GM12878 (cell line): Measurements from ENCODE around the gene PKLR. TPM values are rescaled to one million over a fixed set of nuclear protein-coding genes. Genes with fewer than 3 reads are reported as not detected.

Source experiments
- ASH2L ChIP-seq: fragments of 300-600, 200-600 bp; sonication (generic); IDR thresholded peaks from 2 replicates; pipeline ENCODE4 v1.6.1; 2017; ENCODE audit warnings: low read depth, mild to moderate bottlenecking, borderline replicate concordance
- BMI1 ChIP-seq: fragments of 450-650 bp; IDR thresholded peaks from 2 replicates; pipeline ENCODE4 v1.6.1; 2016; ENCODE audit warnings: mild to moderate bottlenecking, moderate library complexity, borderline replicate concordance
- CHD1 ChIP-seq: IDR thresholded peaks from 2 replicates; pipeline ENCODE4 v1.6.1; 2012; ENCODE audit warnings: low read depth, low read length, improper control_type of control experiment
- CHD2 ChIP-seq: IDR thresholded peaks from 2 replicates; pipeline ENCODE4 v1.6.1; 2011; ENCODE audit warnings: low read depth, low read length, improper control_type of control experiment, borderline replicate concordance
- HCFC1 ChIP-seq: fragments of 150-350 bp; IDR thresholded peaks from 2 replicates; pipeline ENCODE4 v1.6.1; 2014; ENCODE audit warnings: low read length
- JUND ChIP-seq: IDR thresholded peaks from 2 replicates; pipeline ENCODE4 v1.6.1; 2012; ENCODE audit warnings: low read depth, mild to moderate bottlenecking, low read length, improper control_type of control experiment, moderate library complexity
- RB1 ChIP-seq: fragments of 450-650 bp; formaldehyde crosslinking; IDR thresholded peaks from 2 replicates; pipeline ENCODE4 v1.6.1; 2017; ENCODE audit warnings: mild to moderate bottlenecking, borderline replicate concordance
- SPI1 ChIP-seq: IDR thresholded peaks from 2 replicates; pipeline ENCODE4 v1.6.1; 2011; ENCODE audit warnings: low read depth, mild to moderate bottlenecking, low read length, moderate library complexity, borderline replicate concordance; ENCODE audit not compliant: insufficient read depth
- polyA plus RNA-seq, 11 experiments: library from polyadenylated mRNA; depleted of rRNA in 4 of 11; unstranded in 6 of 11; stranded (reverse) in 5 of 11; fragments of >200 nt; fragmentation: Nextera tagmentation in 4 of 11; fragmentation: Illumina TruSeq in 1 of 11; extraction: Ambion mirVana in 4 of 11; extraction: Trizol in 1 of 11; gene quantifications; 1 replicate in 1 of 11; 2 replicates in 10 of 11; pipeline versions ENCODE4 v1.2.1 to v1.2.3, GENCODE V29; 2011 to 2016; ENCODE audit warnings: inconsistent platforms in 2 of 11, missing spikeins in 2 of 11, low read depth in 1 of 11
- total RNA-seq, 4 experiments: library from RNA; depleted of rRNA in 3 of 4; stranded (reverse); fragments of >200 nt in 3 of 4; fragmentation: Illumina TruSeq in 1 of 4; extraction: Trizol in 1 of 4; gene quantifications; 2 replicates each; pipeline versions ENCODE4 v1.2.1 to v1.2.3, GENCODE V29; 2013 to 2021
- TF ChIP-seq, protein P1 (sequence below): IDR thresholded peaks from 2 replicates; pipeline ENCODE4 v1.6.1; 2012; ENCODE audit warnings: low read depth, low read length, improper control_type of control experiment
- TF ChIP-seq, protein P2 (sequence below): fragments of 450-650 bp; IDR thresholded peaks from 2 replicates; pipeline ENCODE4 v1.6.1; 2017; ENCODE audit warnings: mild to moderate bottlenecking, moderate library complexity
- TF ChIP-seq, protein P3 (sequence below): fragments of 450-650 bp; IDR thresholded peaks from 2 replicates; pipeline ENCODE4 v1.6.1; 2017; ENCODE audit warnings: low read depth, mild to moderate bottlenecking, moderate library complexity
- TF ChIP-seq, protein P4 (sequence below): fragments of 450-650 bp; conservative IDR thresholded peaks from 2 replicates; pipeline ENCODE4 v1.6.1; 2017; ENCODE audit warnings: mild to moderate bottlenecking, moderate library complexity
- TF ChIP-seq, protein P5 (sequence below): IDR thresholded peaks from 2 replicates; pipeline ENCODE4 v1.6.1; 2011; ENCODE audit warnings: borderline replicate concordance, low read depth, mild to moderate bottlenecking, moderate library complexity, mixed read lengths, low read length; ENCODE audit not compliant: insufficient read depth; ENCODE audit errors: extremely low read length
- TF ChIP-seq, protein P6 (sequence below): fragments of 450-650 bp; formaldehyde crosslinking; IDR thresholded peaks from 2 replicates; pipeline ENCODE4 v1.4.0; 2022; ENCODE audit warnings: mild to moderate bottlenecking, moderate library complexity

The PKLR gene
- total and polyA plus RNA-seq, 10 of the 15 experiments (the other 5 are each of a cell fraction or from before 2014, with no cell fraction given) = 0.04 to 0.15 (median 0.08) TPM; not detected in 7

DNA sequence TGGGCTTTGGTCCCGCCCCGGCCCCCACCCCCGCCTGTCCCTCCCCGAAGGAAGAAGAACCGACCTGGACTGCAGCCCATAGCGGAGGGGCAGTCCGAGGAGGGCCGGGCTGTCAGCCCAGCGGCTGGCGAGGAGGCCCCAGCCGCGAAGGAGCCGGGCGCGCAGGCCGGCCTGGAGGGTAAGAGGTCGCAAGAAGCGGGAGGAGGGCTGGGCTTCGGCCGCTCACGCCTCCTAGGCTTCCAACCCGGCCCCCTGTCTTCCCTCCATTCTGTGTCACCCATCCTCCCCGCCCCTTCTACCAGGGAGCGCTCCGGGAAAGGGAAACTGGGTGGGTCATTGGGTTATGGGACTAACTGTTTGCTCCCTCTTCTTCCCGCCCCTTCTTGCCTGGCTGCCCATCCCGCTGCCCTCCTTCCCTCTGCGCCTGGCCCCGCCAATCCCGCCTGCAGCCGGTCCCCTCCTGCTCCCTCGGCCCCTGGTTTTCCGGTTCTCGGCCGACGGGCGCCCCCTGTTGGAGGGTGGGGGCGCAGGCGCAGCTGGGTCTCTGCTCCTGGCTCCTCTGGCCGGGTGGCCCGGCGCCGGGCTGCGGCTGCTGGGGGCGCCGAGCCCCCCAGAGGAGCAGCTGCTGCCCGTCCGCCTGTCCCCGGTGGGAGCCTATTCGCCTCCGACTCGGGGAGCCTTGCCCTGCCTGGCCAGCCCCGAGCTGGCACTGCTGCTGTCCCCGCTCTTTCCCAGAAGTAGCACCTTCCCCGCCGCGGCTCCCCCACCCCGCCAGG is 21.9 kb upstream of the PKLR start (continued):
- TF ChIP-seq, protein P1, sequence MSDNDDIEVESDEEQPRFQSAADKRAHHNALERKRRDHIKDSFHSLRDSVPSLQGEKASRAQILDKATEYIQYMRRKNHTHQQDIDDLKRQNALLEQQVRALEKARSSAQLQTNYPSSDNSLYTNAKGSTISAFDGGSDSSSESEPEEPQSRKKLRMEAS = 0 out of 2 replicates have a peak, but pooled peaks have one; percentile 44
- TF ChIP-seq SPI1 (no peak), RB1 (peak; percentile 83; the same call in 1 of the 2 replicates), ASH2L (no peak), JUND (no peak), BMI1 (no peak), CHD2 (0 out of 2 replicates have a peak, but pooled peaks have one; percentile 26), CHD1 (no peak), HCFC1 (no peak)
- TF ChIP-seq, protein P2, sequence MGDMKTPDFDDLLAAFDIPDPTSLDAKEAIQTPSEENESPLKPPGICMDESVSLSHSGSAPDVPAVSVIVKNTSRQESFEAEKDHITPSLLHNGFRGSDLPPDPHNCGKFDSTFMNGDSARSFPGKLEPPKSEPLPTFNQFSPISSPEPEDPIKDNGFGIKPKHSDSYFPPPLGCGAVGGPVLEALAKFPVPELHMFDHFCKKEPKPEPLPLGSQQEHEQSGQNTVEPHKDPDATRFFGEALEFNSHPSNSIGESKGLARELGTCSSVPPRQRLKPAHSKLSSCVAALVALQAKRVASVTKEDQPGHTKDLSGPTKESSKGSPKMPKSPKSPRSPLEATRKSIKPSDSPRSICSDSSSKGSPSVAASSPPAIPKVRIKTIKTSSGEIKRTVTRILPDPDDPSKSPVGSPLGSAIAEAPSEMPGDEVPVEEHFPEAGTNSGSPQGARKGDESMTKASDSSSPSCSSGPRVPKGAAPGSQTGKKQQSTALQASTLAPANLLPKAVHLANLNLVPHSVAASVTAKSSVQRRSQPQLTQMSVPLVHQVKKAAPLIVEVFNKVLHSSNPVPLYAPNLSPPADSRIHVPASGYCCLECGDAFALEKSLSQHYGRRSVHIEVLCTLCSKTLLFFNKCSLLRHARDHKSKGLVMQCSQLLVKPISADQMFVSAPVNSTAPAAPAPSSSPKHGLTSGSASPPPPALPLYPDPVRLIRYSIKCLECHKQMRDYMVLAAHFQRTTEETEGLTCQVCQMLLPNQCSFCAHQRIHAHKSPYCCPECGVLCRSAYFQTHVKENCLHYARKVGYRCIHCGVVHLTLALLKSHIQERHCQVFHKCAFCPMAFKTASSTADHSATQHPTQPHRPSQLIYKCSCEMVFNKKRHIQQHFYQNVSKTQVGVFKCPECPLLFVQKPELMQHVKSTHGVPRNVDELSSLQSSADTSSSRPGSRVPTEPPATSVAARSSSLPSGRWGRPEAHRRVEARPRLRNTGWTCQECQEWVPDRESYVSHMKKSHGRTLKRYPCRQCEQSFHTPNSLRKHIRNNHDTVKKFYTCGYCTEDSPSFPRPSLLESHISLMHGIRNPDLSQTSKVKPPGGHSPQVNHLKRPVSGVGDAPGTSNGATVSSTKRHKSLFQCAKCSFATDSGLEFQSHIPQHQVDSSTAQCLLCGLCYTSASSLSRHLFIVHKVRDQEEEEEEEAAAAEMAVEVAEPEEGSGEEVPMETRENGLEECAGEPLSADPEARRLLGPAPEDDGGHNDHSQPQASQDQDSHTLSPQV = no peak
- TF ChIP-seq, protein P3, sequence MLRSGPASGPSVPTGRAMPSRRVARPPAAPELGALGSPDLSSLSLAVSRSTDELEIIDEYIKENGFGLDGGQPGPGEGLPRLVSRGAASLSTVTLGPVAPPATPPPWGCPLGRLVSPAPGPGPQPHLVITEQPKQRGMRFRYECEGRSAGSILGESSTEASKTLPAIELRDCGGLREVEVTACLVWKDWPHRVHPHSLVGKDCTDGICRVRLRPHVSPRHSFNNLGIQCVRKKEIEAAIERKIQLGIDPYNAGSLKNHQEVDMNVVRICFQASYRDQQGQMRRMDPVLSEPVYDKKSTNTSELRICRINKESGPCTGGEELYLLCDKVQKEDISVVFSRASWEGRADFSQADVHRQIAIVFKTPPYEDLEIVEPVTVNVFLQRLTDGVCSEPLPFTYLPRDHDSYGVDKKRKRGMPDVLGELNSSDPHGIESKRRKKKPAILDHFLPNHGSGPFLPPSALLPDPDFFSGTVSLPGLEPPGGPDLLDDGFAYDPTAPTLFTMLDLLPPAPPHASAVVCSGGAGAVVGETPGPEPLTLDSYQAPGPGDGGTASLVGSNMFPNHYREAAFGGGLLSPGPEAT = peak; percentile 28; the same call in 1 of the 2 replicates
- TF ChIP-seq, protein P4, sequence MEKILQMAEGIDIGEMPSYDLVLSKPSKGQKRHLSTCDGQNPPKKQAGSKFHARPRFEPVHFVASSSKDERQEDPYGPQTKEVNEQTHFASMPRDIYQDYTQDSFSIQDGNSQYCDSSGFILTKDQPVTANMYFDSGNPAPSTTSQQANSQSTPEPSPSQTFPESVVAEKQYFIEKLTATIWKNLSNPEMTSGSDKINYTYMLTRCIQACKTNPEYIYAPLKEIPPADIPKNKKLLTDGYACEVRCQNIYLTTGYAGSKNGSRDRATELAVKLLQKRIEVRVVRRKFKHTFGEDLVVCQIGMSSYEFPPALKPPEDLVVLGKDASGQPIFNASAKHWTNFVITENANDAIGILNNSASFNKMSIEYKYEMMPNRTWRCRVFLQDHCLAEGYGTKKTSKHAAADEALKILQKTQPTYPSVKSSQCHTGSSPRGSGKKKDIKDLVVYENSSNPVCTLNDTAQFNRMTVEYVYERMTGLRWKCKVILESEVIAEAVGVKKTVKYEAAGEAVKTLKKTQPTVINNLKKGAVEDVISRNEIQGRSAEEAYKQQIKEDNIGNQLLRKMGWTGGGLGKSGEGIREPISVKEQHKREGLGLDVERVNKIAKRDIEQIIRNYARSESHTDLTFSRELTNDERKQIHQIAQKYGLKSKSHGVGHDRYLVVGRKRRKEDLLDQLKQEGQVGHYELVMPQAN = peak; percentile 72; the same call in 1 of the 2 replicates
- TF ChIP-seq, protein P5, sequence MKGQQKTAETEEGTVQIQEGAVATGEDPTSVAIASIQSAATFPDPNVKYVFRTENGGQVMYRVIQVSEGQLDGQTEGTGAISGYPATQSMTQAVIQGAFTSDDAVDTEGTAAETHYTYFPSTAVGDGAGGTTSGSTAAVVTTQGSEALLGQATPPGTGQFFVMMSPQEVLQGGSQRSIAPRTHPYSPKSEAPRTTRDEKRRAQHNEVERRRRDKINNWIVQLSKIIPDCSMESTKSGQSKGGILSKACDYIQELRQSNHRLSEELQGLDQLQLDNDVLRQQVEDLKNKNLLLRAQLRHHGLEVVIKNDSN = no peak
- TF ChIP-seq, protein P6, sequence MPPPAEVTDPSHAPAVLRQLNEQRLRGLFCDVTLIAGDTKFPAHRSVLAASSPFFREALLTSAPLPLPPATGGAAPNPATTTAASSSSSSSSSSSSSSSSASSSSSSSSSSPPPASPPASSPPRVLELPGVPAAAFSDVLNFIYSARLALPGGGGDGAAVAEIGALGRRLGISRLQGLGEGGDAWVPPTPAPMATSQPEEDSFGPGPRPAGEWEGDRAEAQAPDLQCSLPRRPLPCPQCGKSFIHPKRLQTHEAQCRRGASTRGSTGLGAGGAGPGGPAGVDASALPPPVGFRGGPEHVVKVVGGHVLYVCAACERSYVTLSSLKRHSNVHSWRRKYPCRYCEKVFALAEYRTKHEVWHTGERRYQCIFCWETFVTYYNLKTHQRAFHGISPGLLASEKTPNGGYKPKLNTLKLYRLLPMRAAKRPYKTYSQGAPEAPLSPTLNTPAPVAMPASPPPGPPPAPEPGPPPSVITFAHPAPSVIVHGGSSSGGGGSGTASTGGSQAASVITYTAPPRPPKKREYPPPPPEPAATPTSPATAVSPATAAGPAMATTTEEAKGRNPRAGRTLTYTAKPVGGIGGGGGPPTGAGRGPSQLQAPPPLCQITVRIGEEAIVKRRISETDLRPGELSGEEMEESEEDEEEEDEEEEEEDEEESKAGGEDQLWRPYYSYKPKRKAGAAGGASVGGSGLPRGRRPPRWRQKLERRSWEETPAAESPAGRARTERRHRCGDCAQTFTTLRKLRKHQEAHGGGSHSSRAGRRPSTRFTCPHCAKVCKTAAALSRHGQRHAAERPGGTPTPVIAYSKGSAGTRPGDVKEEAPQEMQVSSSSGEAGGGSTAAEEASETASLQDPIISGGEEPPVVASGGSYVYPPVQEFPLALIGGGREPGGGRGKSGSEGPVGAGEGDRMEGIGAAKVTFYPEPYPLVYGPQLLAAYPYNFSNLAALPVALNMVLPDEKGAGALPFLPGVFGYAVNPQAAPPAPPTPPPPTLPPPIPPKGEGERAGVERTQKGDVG (CRISPR knock-in tag) = no peak
